NCI-H2029 treated with DMSO at 0.1 percent for 48 hours (cell line): ENCODE data around the gene TSPAN10.

Experiments used
- DNase-seq: peaks from one replicate; lab custom pipeline; 2025; lab: John Stamatoyannopoulos, UW

TSPAN10 gene

DNA sequence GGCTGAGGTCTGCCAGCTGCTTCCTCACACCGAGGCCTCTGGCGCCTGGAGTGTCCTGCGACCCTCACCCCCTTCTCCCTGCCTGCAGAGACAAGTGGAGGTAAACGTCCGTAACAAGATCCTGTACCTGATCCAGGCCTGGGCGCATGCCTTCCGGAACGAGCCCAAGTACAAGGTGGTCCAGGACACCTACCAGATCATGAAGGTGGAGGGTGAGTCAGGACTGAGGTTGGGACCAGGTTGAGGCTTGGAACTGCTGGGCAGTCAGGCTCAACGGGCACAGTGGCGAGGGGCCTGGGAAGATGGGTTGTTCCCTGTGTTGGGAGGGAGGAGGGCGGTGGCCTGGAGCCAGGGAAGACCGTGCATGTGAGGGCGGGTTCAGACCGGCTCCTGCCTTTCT, 51.6 kb downstream of the TSPAN10 start:
- no peak for DNase-seq

DNA sequence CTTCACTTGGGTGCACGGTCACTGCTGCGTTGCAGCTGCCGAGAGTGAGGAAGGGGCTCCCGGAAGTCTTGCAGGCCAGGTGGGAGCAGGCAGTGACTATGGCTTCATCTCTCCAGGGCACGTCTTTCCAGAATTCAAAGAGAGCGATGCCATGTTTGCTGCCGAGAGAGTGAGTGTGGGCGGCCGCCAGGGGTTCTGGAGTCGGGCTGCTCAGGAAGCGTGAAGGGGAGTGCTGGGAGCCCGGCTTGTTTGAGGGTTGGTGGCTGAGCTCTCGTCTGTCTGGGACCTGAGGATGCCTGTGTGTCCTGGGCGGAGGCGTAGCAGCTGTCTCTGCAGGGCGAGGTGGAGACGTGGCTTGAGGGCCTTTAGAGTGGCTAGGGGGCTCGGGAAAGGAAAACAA, 53.1 kb downstream of the TSPAN10 start:
- DNase-seq = no peak

DNA sequence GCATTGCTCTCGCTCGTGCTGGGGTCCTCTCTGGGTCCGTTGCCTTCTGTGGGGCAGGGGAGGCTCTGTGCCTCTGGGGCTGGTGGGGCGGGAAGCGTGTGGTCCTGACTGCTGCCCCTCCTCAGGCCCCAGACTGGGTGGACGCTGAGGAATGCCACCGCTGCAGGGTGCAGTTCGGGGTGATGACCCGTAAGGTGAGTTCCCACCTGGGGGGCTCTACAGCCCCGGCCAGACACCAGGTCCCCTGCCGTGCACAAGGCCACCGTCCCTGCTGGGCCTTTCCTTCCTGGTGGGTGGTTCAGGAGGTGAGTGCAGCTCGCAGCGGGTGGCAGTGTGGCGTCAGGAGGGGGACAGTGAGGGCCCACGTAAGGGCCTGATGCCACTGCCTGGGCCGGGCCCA, 53.6 kb downstream of the TSPAN10 start:
- no peak for DNase-seq

DNA sequence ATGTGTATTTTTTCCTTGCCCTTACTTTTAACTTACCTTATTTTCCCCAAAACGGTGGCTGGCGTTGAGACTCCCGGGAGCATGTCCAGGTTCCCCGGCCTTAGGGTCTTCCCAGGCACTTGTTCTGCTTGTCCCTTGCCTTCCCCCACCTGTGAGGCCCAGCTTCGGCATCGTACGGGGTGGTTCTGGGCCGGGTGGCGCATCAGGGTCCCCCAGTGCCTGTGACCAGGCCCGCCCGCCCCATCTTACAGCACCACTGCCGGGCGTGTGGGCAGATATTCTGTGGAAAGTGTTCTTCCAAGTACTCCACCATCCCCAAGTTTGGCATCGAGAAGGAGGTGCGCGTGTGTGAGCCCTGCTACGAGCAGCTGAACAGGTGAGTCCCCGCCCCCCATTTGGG, 54.2 kb downstream of the TSPAN10 start:
- DNase-seq = no peak

DNA sequence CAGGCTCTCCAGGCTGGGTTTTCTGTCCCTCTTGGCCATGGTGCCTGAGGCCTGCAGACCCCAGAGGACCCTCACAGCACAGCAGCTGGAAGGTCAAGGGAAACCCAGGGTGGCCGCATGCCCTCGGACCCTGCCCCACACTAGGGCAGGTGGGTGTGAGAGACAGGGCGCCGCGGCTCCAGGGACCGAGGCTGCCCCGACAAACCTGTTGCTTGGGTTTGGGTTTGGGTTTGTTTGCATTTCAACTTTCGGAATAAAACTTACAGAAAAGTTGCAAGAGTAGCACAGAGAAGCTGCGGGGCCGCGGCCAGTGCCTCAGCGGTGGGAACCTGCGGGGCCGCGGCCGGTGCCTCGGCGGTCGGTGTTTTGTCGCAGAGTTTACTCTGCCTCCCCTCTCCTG, 54.6 kb downstream of the TSPAN10 start:
- no peak for DNase-seq

DNA sequence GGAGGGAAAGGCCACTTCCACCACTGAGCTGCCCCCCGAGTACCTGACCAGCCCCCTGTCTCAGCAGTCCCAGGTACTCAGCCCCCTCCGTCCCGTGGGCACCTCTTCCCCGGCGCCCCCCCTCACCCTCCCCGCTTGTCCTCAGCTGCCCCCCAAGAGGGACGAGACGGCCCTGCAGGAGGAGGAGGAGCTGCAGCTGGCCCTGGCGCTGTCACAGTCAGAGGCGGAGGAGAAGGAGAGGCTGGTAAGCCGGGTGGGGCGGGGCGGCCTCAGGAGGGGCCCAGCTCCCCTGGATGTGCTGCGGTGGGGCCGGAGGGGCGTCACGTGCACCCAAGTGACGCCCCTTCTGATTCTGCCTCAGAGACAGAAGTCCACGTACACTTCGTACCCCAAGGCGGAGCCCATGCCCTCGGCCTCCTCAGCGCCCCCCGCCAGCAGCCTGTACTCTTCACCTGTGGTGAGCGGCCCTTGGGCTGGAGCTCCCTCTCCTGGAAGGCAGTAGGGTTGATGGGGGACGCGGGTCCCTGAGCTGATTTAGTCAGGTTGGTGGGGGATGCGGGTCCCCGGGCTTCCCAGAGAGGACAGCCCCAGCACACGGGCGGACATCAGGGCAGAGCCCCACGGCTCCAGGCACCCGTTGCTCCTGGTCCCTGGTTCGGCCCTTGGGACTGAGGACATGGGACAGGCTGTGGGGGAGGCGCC, 56.7 kb downstream of the TSPAN10 start:
- DNase-seq = no peak

DNA sequence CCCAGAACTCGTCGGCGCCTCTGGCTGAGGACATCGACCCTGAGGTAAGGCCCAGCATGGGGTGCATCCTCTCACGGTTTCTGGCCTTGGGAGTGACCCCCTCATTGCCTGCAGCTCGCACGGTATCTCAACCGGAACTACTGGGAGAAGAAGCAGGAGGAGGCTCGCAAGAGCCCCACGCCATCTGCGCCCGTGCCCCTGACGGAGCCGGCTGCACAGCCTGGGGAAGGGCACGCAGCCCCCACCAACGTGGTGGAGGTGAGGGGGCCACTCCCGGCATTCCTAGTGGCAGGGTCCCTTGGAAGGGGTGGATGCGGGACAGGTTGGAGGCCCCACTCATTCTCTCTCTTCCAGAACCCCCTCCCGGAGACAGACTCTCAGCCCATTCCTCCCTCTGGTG, 57.8 kb downstream of the TSPAN10 start:
- no peak for DNase-seq

DNA sequence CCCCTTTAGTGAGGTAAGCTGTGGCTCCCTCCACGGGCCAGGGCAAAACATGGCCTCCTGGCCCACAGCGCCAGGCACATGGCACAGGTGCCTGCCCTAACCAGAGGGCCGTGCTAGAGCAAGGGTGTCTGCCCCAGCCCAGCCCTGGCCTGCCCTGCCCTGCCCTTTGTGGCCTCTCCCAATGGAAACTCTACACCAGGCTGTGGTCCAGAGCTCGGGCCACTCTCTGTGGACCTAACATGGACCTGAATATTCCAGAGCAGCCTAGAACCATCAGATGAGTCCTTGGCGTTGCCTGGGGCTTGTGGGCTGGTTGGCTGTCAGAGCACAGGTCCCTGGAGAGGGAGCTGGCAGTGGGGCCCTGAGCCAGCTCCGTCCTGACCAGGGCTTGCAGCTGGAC, 58.2 kb downstream of the TSPAN10 start:
- DNase-seq = no peak

DNA sequence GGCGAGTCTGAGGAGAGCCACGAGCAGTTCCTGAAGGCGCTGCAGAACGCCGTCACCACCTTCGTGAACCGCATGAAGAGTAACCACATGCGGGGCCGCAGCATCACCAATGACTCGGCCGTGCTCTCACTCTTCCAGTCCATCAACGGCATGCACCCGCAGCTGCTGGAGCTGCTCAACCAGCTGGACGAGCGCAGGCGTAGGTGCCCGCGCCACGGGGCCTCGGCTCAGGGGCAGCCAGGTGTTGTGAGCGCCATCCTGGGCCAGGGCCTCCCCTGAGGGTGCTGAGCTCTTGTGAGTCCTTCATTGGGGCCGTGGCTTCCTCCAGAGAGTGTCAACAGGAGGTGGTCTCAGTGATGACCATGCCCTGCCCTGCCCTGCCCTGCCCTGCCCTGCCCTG, 58.8 kb downstream of the TSPAN10 start:
- no peak for DNase-seq

DNA sequence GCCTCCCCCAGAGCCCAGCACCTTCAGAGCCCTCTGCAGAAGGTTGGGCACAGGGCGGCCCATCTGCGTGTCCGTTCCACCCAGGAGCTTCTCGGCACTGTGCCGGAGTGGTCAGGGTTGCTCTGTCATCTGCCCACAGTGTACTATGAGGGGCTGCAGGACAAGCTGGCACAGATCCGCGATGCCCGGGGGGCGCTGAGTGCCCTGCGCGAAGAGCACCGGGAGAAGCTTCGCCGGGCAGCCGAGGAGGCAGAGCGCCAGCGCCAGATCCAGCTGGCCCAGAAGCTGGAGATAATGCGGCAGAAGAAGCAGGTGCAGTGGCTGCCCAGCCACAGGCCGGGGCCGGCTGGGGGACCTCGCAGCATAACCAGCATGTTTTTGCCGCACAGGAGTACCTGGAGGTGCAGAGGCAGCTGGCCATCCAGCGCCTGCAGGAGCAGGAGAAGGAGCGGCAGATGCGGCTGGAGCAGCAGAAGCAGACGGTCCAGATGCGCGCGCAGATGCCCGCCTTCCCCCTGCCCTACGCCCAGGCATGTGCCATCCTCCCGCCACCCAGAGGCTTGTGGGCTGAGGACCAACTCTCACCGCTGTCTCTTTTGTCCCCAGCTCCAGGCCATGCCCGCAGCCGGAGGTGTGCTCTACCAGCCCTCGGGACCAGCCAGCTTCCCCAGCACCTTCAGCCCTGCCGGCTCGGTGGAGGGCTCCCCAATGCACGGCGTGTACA, 59.4 kb downstream of the TSPAN10 start:
- DNase-seq = no peak

DNA sequence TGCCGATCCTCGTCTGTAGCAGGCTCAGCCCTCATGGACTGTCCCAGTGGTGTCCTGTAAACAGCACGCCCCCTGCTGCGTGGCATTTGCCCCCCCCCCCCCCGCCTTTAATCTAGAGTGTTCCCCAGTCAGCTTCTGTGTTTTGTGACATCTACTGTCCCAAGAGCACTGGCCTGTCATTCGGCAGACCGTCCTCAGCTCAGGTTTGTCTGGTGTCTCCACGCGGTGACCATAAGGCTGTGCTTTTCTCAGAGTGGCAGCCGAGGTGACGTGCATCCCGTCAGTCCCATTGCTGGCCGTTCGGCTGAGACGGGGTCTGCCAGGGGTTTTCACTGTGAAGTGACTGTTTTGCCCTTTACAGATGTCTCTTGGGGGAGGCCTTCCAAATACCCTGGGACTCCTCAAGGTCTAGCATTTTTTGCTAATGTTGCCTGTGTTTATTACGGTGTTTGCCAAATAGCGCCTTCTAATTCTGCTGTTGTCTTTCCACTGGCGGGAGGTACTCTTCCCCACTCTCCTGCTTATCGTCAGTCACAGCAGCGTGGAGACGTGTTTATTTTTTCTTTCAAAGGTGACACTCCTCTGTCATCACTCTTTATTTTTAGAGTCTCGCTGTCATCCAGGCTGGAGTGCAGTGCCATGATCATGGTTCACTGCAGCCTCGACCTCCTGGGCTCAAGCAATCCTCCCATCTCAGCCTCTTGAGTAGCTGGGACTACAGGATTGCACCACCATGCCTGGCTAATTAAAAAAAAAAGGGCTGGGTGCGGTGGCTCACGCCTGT, 60.5 kb downstream of the TSPAN10 start:
- DNase-seq = no peak
